Inflammatory macrophage (primary cell): ENCODE measurements around the gene SSBP1.
A peak's percentile ranks its signal among the peaks of the same experiment; 100 is the strongest.
"Not testable (repeated sequence)": the region's sequence is repeated elsewhere in the genome, so short reads cannot be mapped to it uniquely, and the experiment has no call there.

Experiments used
- DNase-seq, 2 donors: peaks; one replicate each; pipeline ENCODE4 v3.0.0-alpha.2; 2020 to 2022
- total RNA-seq, 18 experiments: gene quantifications; one replicate each; lab custom pipeline; 2026; ENCODE audit warnings: mixed read lengths in 6 of 18, inconsistent platforms in 2 of 18; lab: John Stamatoyannopoulos, UW

SSBP1 gene
- total RNA-seq: 30.0 to 70.3 (median 53.2) reads per million in 18 experiments

GRCh38 chr7:141737836-141738591 lies at the start of gene SSBP1:
Gene SSBP1, plus strand, starts transcription at chr7:141738358. Its CDS starts 809 bp downstream, at chr7:141739167.
- peak; percentile 98 for DNase-seq

- not testable (repeated sequence) for DNase-seq
These were observed 48.9 kb upstream of the SSBP1 start for GRCh38 chr7:141689072-141689825.

GRCh38 chr7:141691540-141691939 lies 46.6 kb upstream of the SSBP1 start:
- no peak for DNase-seq

- DNase-seq: no peak
These were observed 46.2 kb upstream of the SSBP1 start for GRCh38 chr7:141691961-141692360.

GRCh38 chr7:141693082-141693481 lies 45.1 kb upstream of the SSBP1 start:
- DNase-seq: no peak

GRCh38 chr7:141695803-141696289 lies 42.3 kb upstream of the SSBP1 start:
- DNase-seq: no peak

GRCh38 chr7:141696348-141696747 lies 41.8 kb upstream of the SSBP1 start:
- DNase-seq: peak; percentile 47 to 53

- DNase-seq: no peak
These were observed 40.8 kb upstream of the SSBP1 start for GRCh38 chr7:141697211-141697871.

GRCh38 chr7:141698247-141699015 lies 39.7 kb upstream of the SSBP1 start:
- peak in 1 of 2 donors; percentile 29 for DNase-seq

- no peak for DNase-seq
These were observed 38.3 kb upstream of the SSBP1 start for GRCh38 chr7:141699860-141700259.

GRCh38 chr7:141700296-141700847 lies 37.8 kb upstream of the SSBP1 start:
- DNase-seq: no peak

- DNase-seq: peak; percentile 11 to 30
These were observed 37.2 kb upstream of the SSBP1 start for GRCh38 chr7:141700848-141701371.

- peak in 1 of 2 donors; percentile 26 for DNase-seq
These were observed 36.6 kb upstream of the SSBP1 start for GRCh38 chr7:141701489-141702046.

GRCh38 chr7:141702047-141702567 lies 36.1 kb upstream of the SSBP1 start, which contains the start of gene DENND11:
Gene DENND11, minus strand, starts transcription at chr7:141702166. Its CDS starts 13 bp downstream, at chr7:141702153.
- DNase-seq: peak; percentile 17 to 48

GRCh38 chr7:141702892-141703291 lies 35.3 kb upstream of the SSBP1 start:
- DNase-seq: no peak

GRCh38 chr7:141704112-141704511 lies 34.0 kb upstream of the SSBP1 start:
- no peak for DNase-seq

- DNase-seq: no peak
These were observed 33.4 kb upstream of the SSBP1 start for GRCh38 chr7:141704741-141705140.

GRCh38 chr7:141706239-141707064 lies 31.7 kb upstream of the SSBP1 start:
- DNase-seq: no peak

GRCh38 chr7:141708351-141708750 lies 29.8 kb upstream of the SSBP1 start, which contains the start of gene WEE2:
Gene WEE2, plus strand, starts transcription at chr7:141708353. Its CDS starts 406 bp downstream, at chr7:141708759.
- DNase-seq: no peak

- DNase-seq: no peak
These were observed 28.8 kb upstream of the SSBP1 start for GRCh38 chr7:141709318-141709717.
